ENCODE data around the gene PNKD.

DNA sequence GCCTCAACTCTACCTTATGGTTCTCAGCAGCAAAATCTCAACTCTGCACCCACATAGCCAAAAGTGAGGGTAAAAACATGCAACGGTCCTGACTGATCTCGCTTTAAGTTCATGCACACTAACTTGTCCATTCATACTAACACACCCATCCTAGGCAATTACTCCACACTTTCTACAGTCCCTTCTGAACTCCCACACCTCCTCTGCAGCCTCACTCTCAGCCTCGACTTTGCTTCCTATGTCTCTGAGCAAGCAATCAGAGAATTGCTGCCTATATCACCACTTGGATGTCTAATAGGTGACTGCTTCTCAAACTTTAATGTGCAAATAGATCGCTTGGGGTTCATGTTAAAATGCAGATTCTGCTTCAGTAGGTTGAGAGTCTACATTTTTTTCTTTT, 29.8 kb downstream of the PNKD start:
- TF ChIP-seq, protein P1, sequence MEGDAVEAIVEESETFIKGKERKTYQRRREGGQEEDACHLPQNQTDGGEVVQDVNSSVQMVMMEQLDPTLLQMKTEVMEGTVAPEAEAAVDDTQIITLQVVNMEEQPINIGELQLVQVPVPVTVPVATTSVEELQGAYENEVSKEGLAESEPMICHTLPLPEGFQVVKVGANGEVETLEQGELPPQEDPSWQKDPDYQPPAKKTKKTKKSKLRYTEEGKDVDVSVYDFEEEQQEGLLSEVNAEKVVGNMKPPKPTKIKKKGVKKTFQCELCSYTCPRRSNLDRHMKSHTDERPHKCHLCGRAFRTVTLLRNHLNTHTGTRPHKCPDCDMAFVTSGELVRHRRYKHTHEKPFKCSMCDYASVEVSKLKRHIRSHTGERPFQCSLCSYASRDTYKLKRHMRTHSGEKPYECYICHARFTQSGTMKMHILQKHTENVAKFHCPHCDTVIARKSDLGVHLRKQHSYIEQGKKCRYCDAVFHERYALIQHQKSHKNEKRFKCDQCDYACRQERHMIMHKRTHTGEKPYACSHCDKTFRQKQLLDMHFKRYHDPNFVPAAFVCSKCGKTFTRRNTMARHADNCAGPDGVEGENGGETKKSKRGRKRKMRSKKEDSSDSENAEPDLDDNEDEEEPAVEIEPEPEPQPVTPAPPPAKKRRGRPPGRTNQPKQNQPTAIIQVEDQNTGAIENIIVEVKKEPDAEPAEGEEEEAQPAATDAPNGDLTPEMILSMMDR (conservative IDR thresholded peaks at IDR 0.05; ENCODE audit: low read length), result no peak
- TF ChIP-seq EZH2phosphoT487 (IDR thresholded peaks at IDR 0.05; ENCODE audit: borderline replicate concordance, low read depth, low read length), result no peak
